Smooth muscle cell (in vitro differentiated cells): ENCODE results near the gene CCDC88A. TPM values are rescaled to one million over a fixed set of nuclear protein-coding genes. Genes with fewer than 3 reads are reported as not detected.
"Not testable (repeated sequence)": the region's sequence is repeated elsewhere in the genome, so short reads cannot be mapped to it uniquely, and the experiment has no call there.

ENCODE experiments used
- DNase-seq: peaks from one replicate; lab custom pipeline; 2025; ENCODE audit not compliant: unreplicated experiment; lab: John Stamatoyannopoulos, UW
- H2AFZ ChIP-seq: fragments of 200-600 bp; sonication (generic); 2 replicates; pipeline ENCODE4 v1.6.0; 2016; ENCODE audit warnings: antibody characterized with exemption, low read depth, mild to moderate bottlenecking
- H3F3A ChIP-seq: fragments of 200-600 bp; sonication (generic); 2 replicates; pipeline ENCODE4 v1.6.0; 2017; ENCODE audit warnings: antibody characterized with exemption, low read depth
- H3K27ac ChIP-seq: fragments of 200-600 bp; sonication (generic); 2 replicates; pipeline ENCODE4 v1.5.1; 2016; ENCODE audit warnings: low read depth, mild to moderate bottlenecking
- H3K27me3 ChIP-seq: fragments of 200-600 bp; sonication (generic); 2 replicates; pipeline ENCODE4 v1.6.1; 2016; ENCODE audit warnings: low read depth, mild to moderate bottlenecking
- H3K36me3 ChIP-seq: fragments of 200-600 bp; sonication (generic); 2 replicates; pipeline ENCODE4 v1.5.1; 2016; ENCODE audit warnings: low read depth
- H3K4me1 ChIP-seq: fragments of 200-600 bp; sonication (generic); 2 replicates; pipeline ENCODE4 v1.5.1; 2016; ENCODE audit warnings: low read depth
- H3K4me2 ChIP-seq: fragments of 200-600 bp; sonication (generic); 2 replicates; pipeline ENCODE4 v1.6.0; 2016; ENCODE audit warnings: mild to moderate bottlenecking
- H3K4me3 ChIP-seq: fragments of 200-600 bp; sonication (generic); 2 replicates; pipeline ENCODE4 v1.5.1; 2016; ENCODE audit warnings: mild to moderate bottlenecking
- H3K79me2 ChIP-seq: fragments of 200-600 bp; sonication (generic); 2 replicates; pipeline ENCODE4 v1.6.0; 2016; ENCODE audit warnings: low read depth, mild to moderate bottlenecking
- H3K9ac ChIP-seq: fragments of 200-600 bp; sonication (generic); 2 replicates; pipeline ENCODE4 v1.6.0; 2016; ENCODE audit warnings: low read depth
- H3K9me3 ChIP-seq: fragments of 200-600 bp; sonication (generic); replicated peaks from 2 replicates; pipeline ENCODE4 v1.5.1; 2016; ENCODE audit warnings: low read depth
- H4K20me1 ChIP-seq: fragments of 200-600 bp; sonication (generic); 2 replicates; pipeline ENCODE4 v1.6.0; 2016; ENCODE audit warnings: low read depth
- CTCF ChIP-seq: fragments of 200-600 bp; sonication (generic); IDR thresholded peaks from 2 replicates; pipeline ENCODE4 v1.5.1; 2017; ENCODE audit warnings: borderline replicate concordance, mild to moderate bottlenecking, antibody characterized with exemption; ENCODE audit not compliant: insufficient read depth, poor library complexity, severe bottlenecking
- WGBS: methylation state at CpG from one replicate; pipeline ENCODE4 v1.1.7; 2016; ENCODE audit warnings: low lambda C conversion rate; 5-methylcytosine and 5-hydroxymethylcytosine counted together
- polyA plus RNA-seq: library from polyadenylated mRNA; unstranded; fragments of >200 nt; fragmentation: Nextera tagmentation; extraction: Ambion mirVana; gene quantifications from 2 replicates; pipeline ENCODE4 v1.2.1, GENCODE V29; 2016
- total RNA-seq: library from RNA; depleted of rRNA; stranded (reverse); fragments of >200 nt; gene quantifications from 2 replicates; pipeline ENCODE4 v1.2.3, GENCODE V29; 2014

The CCDC88A gene
- total and polyA plus RNA-seq, 2 experiments from 2014 or later, result 28.8 to 71.1 TPM

GRCh38 chr2:55279859-55280424 is 139.7 kb downstream of the CCDC88A start:
- H4K20me1 ChIP-seq, H3K27me3 ChIP-seq, H3K9me3 ChIP-seq, H3F3A ChIP-seq, H2AFZ ChIP-seq, H3K79me2 ChIP-seq, H3K27ac ChIP-seq, H3K9ac ChIP-seq, H3K4me3 ChIP-seq, H3K36me3 ChIP-seq, DNase-seq: not testable (repeated sequence)
- Histone ChIP-seq H3K4me1 (peaks cover 14% of the 10 kb centered on the region), H3K4me2 (peak overlapping the region; percentile 75)
- 20% methylated on average over 7 of the region's 7 CpGs for WGBS

GRCh38 chr2:55279214-55279835 is 140.3 kb downstream of the CCDC88A start:
- DNase-seq, H4K20me1 ChIP-seq: not testable (repeated sequence)
- WGBS, result 8% methylated on average over 10 of the region's 10 CpGs

GRCh38 chr2:55277310-55277709 is 142.3 kb downstream of the CCDC88A start:
- Histone ChIP-seq H3K9me3 (no peaks in the 10 kb centered on the region), H3K4me3 (no peak overlapping the region), H3K4me2 (no peak overlapping the region), H3K9ac (no peak overlapping the region), H3K27ac (no peak overlapping the region), H2AFZ (no peak overlapping the region), H4K20me1 (no peaks in the 10 kb centered on the region), H3K79me2 (no peaks in the 10 kb centered on the region), H3F3A (no peaks in the 10 kb centered on the region), H3K27me3 (no peaks in the 10 kb centered on the region), H3K36me3 (no peaks in the 10 kb centered on the region), H3K4me1 (peaks cover 14% of the 10 kb centered on the region)
- TF ChIP-seq CTCF, result no peak
- no peak for DNase-seq
- 90% methylated on average over 3 of the region's 3 CpGs for WGBS

More at GRCh38 chr2:55279214-55279835, 140.3 kb downstream of the CCDC88A start:
- H3F3A ChIP-seq, H3K27me3 ChIP-seq, H3K36me3 ChIP-seq, H3K27ac ChIP-seq, H3K79me2 ChIP-seq, H3K9me3 ChIP-seq, H3K9ac ChIP-seq: not testable (repeated sequence)
- Histone ChIP-seq H3K4me1 (peaks cover 14% of the 10 kb centered on the region), H3K4me3 (peak overlapping the region; percentile 21), H2AFZ (peak overlapping the region; percentile 39), H3K4me2 (peak overlapping the region; percentile 75)

- H3K27ac ChIP-seq, H3F3A ChIP-seq, H3K79me2 ChIP-seq, H3K9me3 ChIP-seq, DNase-seq, H3K9ac ChIP-seq, H3K4me2 ChIP-seq, H3K4me1 ChIP-seq, H3K4me3 ChIP-seq, H3K27me3 ChIP-seq, H4K20me1 ChIP-seq, H2AFZ ChIP-seq, H3K36me3 ChIP-seq: not testable (repeated sequence)
- 100% methylated on average over 2 of the region's 2 CpGs for WGBS
These were observed 145.3 kb downstream of the CCDC88A start for GRCh38 chr2:55274346-55274745.

GRCh38 chr2:55269645-55269990 is 150.0 kb downstream of the CCDC88A start:
- Histone ChIP-seq H3K36me3 (no peaks in the 10 kb centered on the region), H3K4me2 (peak overlapping the region; percentile 87), H3K27me3 (no peaks in the 10 kb centered on the region), H4K20me1 (no peaks in the 10 kb centered on the region), H3K4me1 (peaks cover 7% of the 10 kb centered on the region), H3K79me2 (no peaks in the 10 kb centered on the region), H2AFZ (peak overlapping the region; percentile 64), H3K9ac (peak overlapping the region; percentile 38), H3K27ac (peak overlapping the region; percentile 57), H3K4me3 (peak overlapping the region; percentile 76), H3F3A (no peaks in the 10 kb centered on the region), H3K9me3 (no peaks in the 10 kb centered on the region)
- no peak for DNase-seq
- TF ChIP-seq CTCF, result no peak
- WGBS, result 76% methylated on average over 7 of the region's 7 CpGs
